ENCODE measurements around the gene STRAP. TPM values are rescaled to one million over a fixed set of nuclear protein-coding genes. Genes with fewer than 3 reads are reported as not detected.

STRAP gene
- total and polyA plus RNA-seq, 4 donors, result 33.5 to 63.8 (median 48.1) TPM

GRCh38 chr12:15839682-15840081, 42.5 kb upstream of the STRAP start:
- no peak for TF ChIP-seq FOXA2 (IDR thresholded peaks at IDR 0.05)
- TF ChIP-seq ZBTB33 (IDR thresholded peaks at IDR 0.05), result no peak
- TF ChIP-seq FOXA1 (IDR thresholded peaks at IDR 0.05), result no peak
- no peak for TF ChIP-seq RAD21 (IDR thresholded peaks at IDR 0.05)
- no peak for TF ChIP-seq REST (IDR thresholded peaks at IDR 0.05)
- TF ChIP-seq SP1 (IDR thresholded peaks at IDR 0.05), result no peak
- TF ChIP-seq MAX (IDR thresholded peaks at IDR 0.05), result no peak
- no peak for TF ChIP-seq YY1 (IDR thresholded peaks at IDR 0.05)
- TF ChIP-seq RXRA (IDR thresholded peaks at IDR 0.05), result no peak
- no peak for TF ChIP-seq NR2F2 (IDR thresholded peaks at IDR 0.05)
- TF ChIP-seq GABPA (IDR thresholded peaks at IDR 0.05 in 1 of 2, conservative IDR thresholded peaks at IDR 0.05 in 1 of 2), result no peak
- no peak for TF ChIP-seq CTCF (IDR thresholded peaks at IDR 0.05; ENCODE audit: low read depth, low read length, missing input control)
- TF ChIP-seq ATF3 (IDR thresholded peaks at IDR 0.05), result no peak
- no peak for DNase-seq (ENCODE audit: low spot score)
- no peaks in the 10 kb centered on the region for H3K9me3 ChIP-seq (ENCODE audit: control insufficient read depth in 4 of 4, low read length in 3 of 4)
- H3K4me1 ChIP-seq (ENCODE audit: control insufficient read depth in 4 of 4, insufficient read depth in 4 of 4, low read length in 3 of 4), result no peaks in the 10 kb centered on the region
- H3K9ac ChIP-seq (ENCODE audit: low read depth in 1 of 2, low read length in 2 of 2), result no peak overlapping the region
- no peak overlapping the region for H3K4me3 ChIP-seq (ENCODE audit: low read depth in 1 of 3, low read length in 3 of 3)
- H3K27me3 ChIP-seq (ENCODE audit: control insufficient read depth in 4 of 4, insufficient read depth in 4 of 4, low read length in 3 of 4), result no peaks in the 10 kb centered on the region
- H3K27ac ChIP-seq (ENCODE audit: low read depth in 1 of 2, low read length in 2 of 2), result no peak overlapping the region
- H3K36me3 ChIP-seq (ENCODE audit: control insufficient read depth in 4 of 4, insufficient read depth in 3 of 4, low read depth in 1 of 4, low read length in 3 of 4), result no peaks in the 10 kb centered on the region

GRCh38 chr12:15842108-15842507, 40.1 kb upstream of the STRAP start:
- TF ChIP-seq TAF1 (conservative IDR thresholded peaks at IDR 0.05), result no peak
- TF ChIP-seq GABPA (IDR thresholded peaks at IDR 0.05 in 1 of 2, conservative IDR thresholded peaks at IDR 0.05 in 1 of 2), result no peak
- no peak for TF ChIP-seq ZBTB33 (IDR thresholded peaks at IDR 0.05)
- no peak for TF ChIP-seq RXRA (IDR thresholded peaks at IDR 0.05)
- no peak for TF ChIP-seq NR2F2 (IDR thresholded peaks at IDR 0.05)
- TF ChIP-seq FOXA2 (IDR thresholded peaks at IDR 0.05), result no peak
- TF ChIP-seq YY1 (IDR thresholded peaks at IDR 0.05), result no peak
- no peak for TF ChIP-seq FOXA1 (IDR thresholded peaks at IDR 0.05)
- no peak for TF ChIP-seq HNF4G (IDR thresholded peaks at IDR 0.05)
- TF ChIP-seq CTCF (IDR thresholded peaks at IDR 0.05; ENCODE audit: low read depth, low read length, missing input control), result no peak
- no peak for TF ChIP-seq EGR1 (IDR thresholded peaks at IDR 0.05; ENCODE audit: low read depth in 2 of 2)
- TF ChIP-seq RAD21 (IDR thresholded peaks at IDR 0.05), result no peak
- no peak for TF ChIP-seq ATF3 (IDR thresholded peaks at IDR 0.05)
- no peak for TF ChIP-seq JUND (IDR thresholded peaks at IDR 0.05)
- no peak overlapping the region for H3K9ac ChIP-seq (ENCODE audit: low read depth in 1 of 2, low read length in 2 of 2)
- no peaks in the 10 kb centered on the region for H3K27me3 ChIP-seq (ENCODE audit: control insufficient read depth in 4 of 4, insufficient read depth in 4 of 4, low read length in 3 of 4)
- no peak overlapping the region for H3K27ac ChIP-seq (ENCODE audit: low read depth in 1 of 2, low read length in 2 of 2)
- H3K4me1 ChIP-seq (ENCODE audit: control insufficient read depth in 4 of 4, insufficient read depth in 4 of 4, low read length in 3 of 4), result no peaks in the 10 kb centered on the region
- no peaks in the 10 kb centered on the region for H3K9me3 ChIP-seq (ENCODE audit: control insufficient read depth in 4 of 4, low read length in 3 of 4)
- no peak for DNase-seq (ENCODE audit: low spot score)
- H3K4me3 ChIP-seq (ENCODE audit: low read depth in 1 of 3, low read length in 3 of 3), result no peak overlapping the region
- no peaks in the 10 kb centered on the region for H3K36me3 ChIP-seq (ENCODE audit: control insufficient read depth in 4 of 4, insufficient read depth in 3 of 4, low read depth in 1 of 4, low read length in 3 of 4)
- 96% methylated on average over 3 of the region's 3 CpGs for WGBS

Data from liver (tissue), 9 donors.